Upper lobe of left lung (tissue), 4 donors: Measurements from ENCODE around the gene IFT43.

Experiments used
- POLR2A ChIP-seq, 4 donors: fragments of 450-650 bp; IDR thresholded peaks; one replicate each; pipeline ENCODE4 v1.5.1; 2016 to 2017; ENCODE audit warnings: antibody characterized with exemption in 4 of 4, mild to moderate bottlenecking in 2 of 4
- POLR2AphosphoS5 ChIP-seq, 2 donors: sonication (generic); formaldehyde crosslinking; IDR thresholded peaks; one replicate each; pipeline ENCODE4 v1.5.1; 2017; ENCODE audit warnings: antibody characterized with exemption in 2 of 2
- TF ChIP-seq, protein P1 (sequence below), 6 experiments: fragments of 450-650 bp in 4 of 6; fragments of 200-600 bp in 2 of 6; sonication (generic) in 2 of 6; IDR thresholded peaks; one replicate each; pipeline ENCODE4 v1.5.1; 2016 to 2019; ENCODE audit warnings: antibody characterized with exemption in 6 of 6

DNA sequence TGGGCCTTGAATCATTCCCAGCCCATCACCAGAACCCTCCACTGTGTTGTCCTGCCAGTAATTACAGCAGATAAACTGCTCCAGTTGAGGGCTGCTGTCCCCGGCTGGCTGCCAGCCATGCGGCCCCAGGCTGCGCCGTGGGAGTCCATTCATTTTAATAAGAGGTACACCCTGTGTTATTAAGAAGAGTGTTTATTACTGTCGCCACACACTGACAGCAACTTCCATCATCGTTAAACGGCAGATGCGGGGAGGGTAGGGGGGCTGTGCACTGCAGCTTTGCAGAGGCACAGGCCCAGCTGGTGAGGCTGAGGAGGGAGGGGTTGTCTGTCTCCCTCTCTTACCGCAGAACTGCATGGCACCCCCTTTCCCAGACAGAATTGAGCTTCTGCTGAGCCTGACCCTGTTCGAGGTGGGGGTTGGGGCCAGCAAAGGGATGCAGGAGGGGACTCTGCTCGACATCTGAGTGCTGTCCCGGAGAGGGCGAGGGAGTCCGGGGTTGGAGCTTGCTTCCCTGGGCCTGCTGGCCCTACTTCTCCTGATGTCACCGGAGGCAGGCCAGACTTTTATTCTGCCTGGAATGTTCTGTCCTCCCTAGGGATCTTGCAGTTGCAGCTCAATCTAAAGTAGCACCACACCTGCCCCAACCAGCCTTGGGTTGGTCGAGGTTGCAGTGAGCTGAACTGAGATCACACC is 132.4 kb downstream of the IFT43 start:
- TF ChIP-seq, protein P1, sequence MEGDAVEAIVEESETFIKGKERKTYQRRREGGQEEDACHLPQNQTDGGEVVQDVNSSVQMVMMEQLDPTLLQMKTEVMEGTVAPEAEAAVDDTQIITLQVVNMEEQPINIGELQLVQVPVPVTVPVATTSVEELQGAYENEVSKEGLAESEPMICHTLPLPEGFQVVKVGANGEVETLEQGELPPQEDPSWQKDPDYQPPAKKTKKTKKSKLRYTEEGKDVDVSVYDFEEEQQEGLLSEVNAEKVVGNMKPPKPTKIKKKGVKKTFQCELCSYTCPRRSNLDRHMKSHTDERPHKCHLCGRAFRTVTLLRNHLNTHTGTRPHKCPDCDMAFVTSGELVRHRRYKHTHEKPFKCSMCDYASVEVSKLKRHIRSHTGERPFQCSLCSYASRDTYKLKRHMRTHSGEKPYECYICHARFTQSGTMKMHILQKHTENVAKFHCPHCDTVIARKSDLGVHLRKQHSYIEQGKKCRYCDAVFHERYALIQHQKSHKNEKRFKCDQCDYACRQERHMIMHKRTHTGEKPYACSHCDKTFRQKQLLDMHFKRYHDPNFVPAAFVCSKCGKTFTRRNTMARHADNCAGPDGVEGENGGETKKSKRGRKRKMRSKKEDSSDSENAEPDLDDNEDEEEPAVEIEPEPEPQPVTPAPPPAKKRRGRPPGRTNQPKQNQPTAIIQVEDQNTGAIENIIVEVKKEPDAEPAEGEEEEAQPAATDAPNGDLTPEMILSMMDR (IDR thresholded peaks at IDR 0.05) = no peak
- TF ChIP-seq POLR2A (IDR thresholded peaks at IDR 0.05) = no peak
- no peak for TF ChIP-seq POLR2AphosphoS5 (IDR thresholded peaks at IDR 0.05)
